Hindlimb muscle (tissue), 1 donor: ENCODE data around the gene P2RX7. TPM values are rescaled to one million over a fixed set of nuclear protein-coding genes. Genes with fewer than 3 reads are reported as not detected.

Experiments
- DNase-seq: peaks from one replicate; pipeline ENCODE4 v3.0.0-alpha.2; 2013
- polyA plus RNA-seq: library from polyadenylated mRNA; unstranded; fragments of 120-200 nt; gene quantifications from one replicate; pipeline ENCODE4 v1.2.1, GENCODE V29; 2013; ENCODE audit not compliant: insufficient read length

The P2RX7 gene
- 2.5 TPM for polyA plus RNA-seq

GRCh38 chr12:121132601-121133481 lies at the start of gene P2RX7:
Gene P2RX7 (plus strand): TSS chr12:121132876. CDS start chr12:121132971, 95 bp downstream.
- DNase-seq, result peak; percentile 67

- no peak for DNase-seq
These were observed 48.4 kb upstream of the P2RX7 start for GRCh38 chr12:121084229-121084628.

- no peak for DNase-seq
These were observed 47.6 kb upstream of the P2RX7 start for GRCh38 chr12:121085069-121085468.

GRCh38 chr12:121085506-121086353 lies 46.9 kb upstream of the P2RX7 start:
- no peak for DNase-seq

- DNase-seq, result no peak
These were observed 45.8 kb upstream of the P2RX7 start for GRCh38 chr12:121086781-121087295.

- no peak for DNase-seq
These were observed 45.0 kb upstream of the P2RX7 start for GRCh38 chr12:121087467-121088194.

- DNase-seq, result no peak
These were observed 44.5 kb upstream of the P2RX7 start for GRCh38 chr12:121088195-121088585.

GRCh38 chr12:121089031-121089812 lies 43.5 kb upstream of the P2RX7 start:
- no peak for DNase-seq

- no peak for DNase-seq
These were observed 42.8 kb upstream of the P2RX7 start for GRCh38 chr12:121089813-121090430.

- no peak for DNase-seq
These were observed 41.8 kb upstream of the P2RX7 start for GRCh38 chr12:121090586-121091514.

- DNase-seq, result no peak
These were observed 40.6 kb upstream of the P2RX7 start for GRCh38 chr12:121092034-121092433.

GRCh38 chr12:121093487-121093891 lies 39.2 kb upstream of the P2RX7 start:
- no peak for DNase-seq

- DNase-seq, result peak; percentile 67
These were observed 37.0 kb upstream of the P2RX7 start for GRCh38 chr12:121095544-121096198.

GRCh38 chr12:121096199-121096798 lies 36.4 kb upstream of the P2RX7 start:
- no peak for DNase-seq

- DNase-seq, result no peak
These were observed 32.9 kb upstream of the P2RX7 start for GRCh38 chr12:121099779-121100178.

GRCh38 chr12:121102307-121102706 lies 30.4 kb upstream of the P2RX7 start:
- DNase-seq, result no peak

- no peak for DNase-seq
These were observed 25.0 kb upstream of the P2RX7 start for GRCh38 chr12:121107681-121108080.

GRCh38 chr12:121108492-121108891 lies 24.2 kb upstream of the P2RX7 start:
- no peak for DNase-seq
